Stimulated activated CD8-positive, alpha-beta memory T cell treated with anti-CD3 and anti-CD28 coated beads, Interleukin-15, amount 100 ng/mL, for 48 hours (primary cell): ENCODE data around the gene L3MBTL3.

Experiments used
- DNase-seq, 2 donors: peaks; one replicate each; pipeline ENCODE4 v3.0.0-alpha.2; 2020; ENCODE audit warnings: low read depth in 2 of 2

L3MBTL3 gene

GRCh38 chr6:130018292-130018743, at the start of gene L3MBTL3:
Gene L3MBTL3 (plus strand): TSS chr6:130018581. CDS start chr6:130042700, 24,119 bp downstream.
- DNase-seq = peak; percentile 80 to 81

- DNase-seq = no peak
These were observed 49.3 kb upstream of the L3MBTL3 start for GRCh38 chr6:129969064-129969463.

GRCh38 chr6:129976110-129976509, 42.3 kb upstream of the L3MBTL3 start:
- no peak for DNase-seq

GRCh38 chr6:129978148-129978916, 40.0 kb upstream of the L3MBTL3 start:
- DNase-seq = no peak

- DNase-seq = no peak
These were observed 37.6 kb upstream of the L3MBTL3 start for GRCh38 chr6:129980821-129981220.

GRCh38 chr6:129981598-129981997, 36.8 kb upstream of the L3MBTL3 start:
- no peak for DNase-seq

- DNase-seq = no peak
These were observed 29.0 kb upstream of the L3MBTL3 start for GRCh38 chr6:129989396-129989795.

- DNase-seq = no peak
These were observed 25.5 kb upstream of the L3MBTL3 start for GRCh38 chr6:129992881-129993280.

GRCh38 chr6:129994410-129994809, 24.0 kb upstream of the L3MBTL3 start:
- DNase-seq = no peak

- DNase-seq = no peak
These were observed 22.0 kb upstream of the L3MBTL3 start for GRCh38 chr6:129996387-129996786.

GRCh38 chr6:130000526-130001421, 17.6 kb upstream of the L3MBTL3 start:
- DNase-seq = no peak

GRCh38 chr6:130008236-130008873, 10.0 kb upstream of the L3MBTL3 start:
- no peak for DNase-seq

- no peak for DNase-seq
These were observed 9.2 kb upstream of the L3MBTL3 start for GRCh38 chr6:130009146-130009545.

- DNase-seq = no peak
These were observed 8.0 kb upstream of the L3MBTL3 start for GRCh38 chr6:130010387-130010786.

- no peak for DNase-seq
These were observed 5.7 kb upstream of the L3MBTL3 start for GRCh38 chr6:130012728-130013127.

GRCh38 chr6:130018744-130019325, 454 bp downstream of the L3MBTL3 start:
- DNase-seq = no peak

- DNase-seq = no peak
These were observed 1.1 kb downstream of the L3MBTL3 start for GRCh38 chr6:130019326-130020072.

GRCh38 chr6:130020073-130020906, 1.9 kb downstream of the L3MBTL3 start:
- no peak for DNase-seq

- DNase-seq = peak in 1 of 2 donors; percentile 61
These were observed 2.7 kb downstream of the L3MBTL3 start for GRCh38 chr6:130020907-130021629.
